Islet of Langerhans (tissue), 1 donor: ENCODE data around the gene VWA5B1.
"Not testable (repeated sequence)": the region's sequence is repeated elsewhere in the genome, so short reads cannot be mapped to it uniquely, and the experiment has no call there.

ENCODE experiments used
- FAIRE-seq: peaks from one replicate; lab custom pipeline; 2011; peaks lifted over from hg19 to GRCh38; lab: Jason Lieb, UNC

The VWA5B1 gene, protein sequence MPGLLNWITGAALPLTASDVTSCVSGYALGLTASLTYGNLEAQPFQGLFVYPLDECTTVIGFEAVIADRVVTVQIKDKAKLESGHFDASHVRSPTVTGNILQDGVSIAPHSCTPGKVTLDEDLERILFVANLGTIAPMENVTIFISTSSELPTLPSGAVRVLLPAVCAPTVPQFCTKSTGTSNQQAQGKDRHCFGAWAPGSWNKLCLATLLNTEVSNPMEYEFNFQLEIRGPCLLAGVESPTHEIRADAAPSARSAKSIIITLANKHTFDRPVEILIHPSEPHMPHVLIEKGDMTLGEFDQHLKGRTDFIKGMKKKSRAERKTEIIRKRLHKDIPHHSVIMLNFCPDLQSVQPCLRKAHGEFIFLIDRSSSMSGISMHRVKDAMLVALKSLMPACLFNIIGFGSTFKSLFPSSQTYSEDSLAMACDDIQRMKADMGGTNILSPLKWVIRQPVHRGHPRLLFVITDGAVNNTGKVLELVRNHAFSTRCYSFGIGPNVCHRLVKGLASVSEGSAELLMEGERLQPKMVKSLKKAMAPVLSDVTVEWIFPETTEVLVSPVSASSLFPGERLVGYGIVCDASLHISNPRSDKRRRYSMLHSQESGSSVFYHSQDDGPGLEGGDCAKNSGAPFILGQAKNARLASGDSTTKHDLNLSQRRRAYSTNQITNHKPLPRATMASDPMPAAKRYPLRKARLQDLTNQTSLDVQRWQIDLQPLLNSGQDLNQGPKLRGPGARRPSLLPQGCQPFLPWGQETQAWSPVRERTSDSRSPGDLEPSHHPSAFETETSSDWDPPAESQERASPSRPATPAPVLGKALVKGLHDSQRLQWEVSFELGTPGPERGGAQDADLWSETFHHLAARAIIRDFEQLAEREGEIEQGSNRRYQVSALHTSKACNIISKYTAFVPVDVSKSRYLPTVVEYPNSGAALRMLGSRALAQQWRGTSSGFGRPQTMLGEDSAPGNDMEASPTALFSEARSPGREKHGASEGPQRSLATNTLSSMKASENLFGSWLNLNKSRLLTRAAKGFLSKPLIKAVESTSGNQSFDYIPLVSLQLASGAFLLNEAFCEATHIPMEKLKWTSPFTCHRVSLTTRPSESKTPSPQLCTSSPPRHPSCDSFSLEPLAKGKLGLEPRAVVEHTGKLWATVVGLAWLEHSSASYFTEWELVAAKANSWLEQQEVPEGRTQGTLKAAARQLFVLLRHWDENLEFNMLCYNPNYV

DNA sequence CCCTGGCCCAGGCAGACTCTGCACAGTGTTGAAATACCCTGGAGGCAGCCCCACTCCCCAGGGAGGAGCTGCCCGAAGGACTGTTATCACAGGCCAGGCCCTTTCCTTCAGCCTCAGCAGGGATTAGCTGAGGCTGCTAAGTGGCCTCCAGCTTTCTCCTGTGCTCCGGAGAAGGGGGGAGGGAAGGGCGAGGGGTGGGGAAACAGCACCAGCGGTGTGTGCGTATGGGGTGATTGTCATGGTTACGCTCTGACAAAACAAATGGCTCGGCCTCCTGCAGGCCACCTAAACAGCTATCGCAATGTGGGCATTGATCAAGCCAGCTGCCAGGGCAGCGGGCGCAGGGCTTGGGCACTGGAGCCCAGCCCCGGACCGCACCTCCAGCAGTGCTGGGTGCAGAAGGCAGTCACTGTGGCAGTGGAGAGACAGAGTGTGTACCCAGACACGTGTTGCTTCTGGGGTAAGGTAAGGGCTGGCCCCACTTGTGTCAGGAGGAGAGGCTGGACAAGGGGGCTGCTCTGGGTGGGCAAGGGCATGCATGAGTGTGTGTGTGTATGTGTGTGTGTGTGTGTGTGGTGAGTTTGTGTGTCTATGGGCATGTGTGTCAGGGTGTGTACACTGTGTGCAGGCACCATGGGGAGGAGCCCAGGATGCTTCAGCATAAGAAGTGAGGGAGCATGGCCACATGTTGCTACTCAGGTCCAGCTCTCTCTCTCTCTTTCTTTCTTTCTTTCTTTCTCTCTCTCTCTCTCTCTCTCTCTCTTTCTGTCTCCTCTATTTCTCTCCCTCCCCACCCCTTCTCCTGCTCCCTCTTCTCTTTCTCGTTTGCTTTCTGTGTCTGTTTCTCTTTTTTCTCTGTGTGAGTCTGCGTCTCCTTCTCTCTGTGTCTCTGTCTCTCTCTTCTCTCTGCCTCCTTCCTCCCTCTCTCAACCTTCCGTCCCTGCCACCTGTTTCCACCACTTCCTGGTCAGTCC is at the start of gene VWA5B1:
Gene VWA5B1 (plus strand): TSS at position 252 of the 974 bp plus-strand sequence. CDS start 19,727 bp downstream, outside the sequence.
- no peak for FAIRE-seq

DNA sequence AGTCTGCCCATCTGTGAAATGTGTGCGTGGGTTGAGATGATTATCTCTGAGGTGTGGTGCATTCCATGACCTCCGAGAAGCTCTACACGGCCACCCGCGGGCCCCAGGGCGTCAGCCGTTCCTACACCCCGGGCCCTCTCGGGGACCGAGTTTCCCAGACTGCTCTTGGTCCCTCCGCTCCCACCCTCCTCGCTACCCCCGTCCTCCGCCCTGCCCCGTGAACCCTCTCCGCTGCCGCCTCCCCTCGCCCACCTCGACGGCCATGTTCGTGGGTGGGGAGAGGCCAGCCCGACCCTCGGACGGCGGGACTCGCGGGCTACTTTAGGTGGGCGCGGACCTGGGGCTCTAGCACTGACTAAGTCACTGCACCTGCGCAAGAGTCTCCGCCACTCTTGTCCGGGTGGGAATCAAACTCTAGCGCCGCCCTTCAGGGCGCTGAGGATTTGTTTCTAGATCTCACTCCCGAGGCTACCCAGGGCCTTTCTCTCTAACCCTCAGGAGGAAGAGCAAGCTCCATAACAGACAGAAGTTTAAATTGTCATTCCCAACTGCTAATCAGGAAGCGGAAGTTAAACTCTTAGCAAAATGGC is 47.7 kb upstream of the VWA5B1 start:
- FAIRE-seq: no peak

DNA sequence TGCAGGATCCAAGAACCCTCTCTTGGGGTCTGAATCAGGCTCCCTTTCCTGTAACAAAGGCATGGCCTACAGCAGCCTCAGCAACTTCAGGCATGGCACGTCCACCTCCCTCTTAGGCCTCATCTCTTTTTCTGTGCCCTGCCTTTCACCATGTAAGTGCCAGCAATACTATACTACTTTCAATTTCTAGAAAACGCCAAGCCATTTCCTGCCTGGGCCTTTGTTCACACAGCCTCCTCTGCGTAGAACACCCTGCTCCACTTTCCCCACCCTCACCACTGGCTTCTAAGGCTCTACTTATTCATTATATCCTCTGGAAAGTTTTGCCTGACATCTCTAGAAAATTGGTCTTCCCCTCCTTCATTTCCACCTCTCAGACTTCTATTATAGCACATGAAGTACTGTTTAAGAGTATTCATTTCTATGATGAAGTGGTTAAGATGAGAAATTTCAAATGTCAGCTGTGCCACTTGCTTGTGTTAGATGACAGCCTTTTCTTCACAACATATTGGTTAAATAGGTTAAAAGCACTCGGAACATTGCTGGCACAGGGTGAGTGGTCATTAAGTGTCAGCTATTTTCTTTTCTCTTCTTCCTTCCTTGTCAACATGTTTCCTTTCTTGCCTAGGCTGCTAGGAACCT is 41.6 kb upstream of the VWA5B1 start:
- no peak for FAIRE-seq

DNA sequence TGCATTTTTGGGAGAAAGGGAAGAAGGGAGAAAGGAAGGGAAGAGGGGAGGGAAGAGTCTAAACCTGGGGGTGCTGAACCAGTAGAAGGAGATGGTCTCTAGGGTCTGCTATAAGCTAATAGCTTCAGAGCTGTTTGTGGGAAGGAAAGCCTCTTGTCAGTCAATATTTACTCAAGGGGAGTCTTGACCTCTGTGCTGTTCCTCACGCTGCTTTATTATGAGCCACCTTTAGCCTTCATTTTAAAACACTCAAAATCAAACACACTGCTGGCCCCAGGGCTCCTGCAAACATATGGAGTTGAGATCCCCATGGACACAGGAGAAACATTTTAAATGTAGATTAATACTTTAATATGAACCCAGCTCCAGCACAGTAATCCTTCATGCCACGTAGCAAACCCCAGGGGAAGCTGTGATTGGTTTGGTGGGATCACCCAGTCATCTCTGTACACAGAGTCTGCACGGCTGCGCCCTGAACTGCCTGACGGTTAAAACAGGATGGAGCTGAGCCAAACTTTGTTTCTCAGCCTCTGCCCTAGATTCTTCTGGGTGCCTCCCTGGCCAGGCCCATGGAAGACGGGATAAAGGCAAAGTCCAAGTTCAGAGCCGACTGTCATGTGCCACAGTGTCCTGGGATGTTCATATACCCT is 40.2 kb upstream of the VWA5B1 start:
- FAIRE-seq: peak; percentile 78

DNA sequence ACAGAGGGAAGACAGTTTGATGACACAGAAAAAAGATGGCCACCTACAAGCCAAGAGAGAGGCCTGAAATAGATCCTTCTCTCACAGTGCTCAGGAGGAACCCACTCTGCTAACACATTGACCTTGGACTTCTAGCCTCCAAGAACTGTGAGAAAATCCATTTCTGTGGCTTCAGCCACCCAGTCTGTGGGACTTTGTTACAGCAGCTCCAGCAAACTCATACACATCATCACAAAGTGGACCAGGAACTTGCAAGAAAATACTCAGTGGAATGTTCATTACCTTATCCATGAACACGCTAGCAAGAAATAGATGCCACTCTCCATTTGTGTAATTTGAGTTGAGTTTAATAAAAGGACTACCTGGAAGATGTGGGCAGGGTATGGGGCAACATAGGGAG is 38.1 kb upstream of the VWA5B1 start:
- no peak for FAIRE-seq

DNA sequence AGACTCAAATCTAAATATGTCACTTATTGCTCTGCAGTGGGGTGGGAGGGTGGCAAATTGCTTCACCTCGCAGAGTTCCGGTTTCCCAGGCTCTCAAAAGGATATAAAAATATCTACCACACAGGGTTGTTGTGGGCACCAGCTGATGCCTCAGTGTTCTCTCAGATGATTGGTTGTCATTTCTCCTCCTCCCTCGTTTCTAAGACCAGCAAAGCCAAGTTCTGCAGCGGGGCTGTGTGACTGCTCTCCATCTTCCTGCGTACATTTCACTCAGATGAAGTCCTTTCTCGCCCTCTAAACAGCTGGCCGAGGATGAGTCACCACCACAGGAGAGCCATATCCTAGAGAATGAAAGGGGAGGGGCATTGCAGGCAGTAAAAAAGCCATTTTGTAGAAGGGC is 35.0 kb upstream of the VWA5B1 start:
- FAIRE-seq: no peak

DNA sequence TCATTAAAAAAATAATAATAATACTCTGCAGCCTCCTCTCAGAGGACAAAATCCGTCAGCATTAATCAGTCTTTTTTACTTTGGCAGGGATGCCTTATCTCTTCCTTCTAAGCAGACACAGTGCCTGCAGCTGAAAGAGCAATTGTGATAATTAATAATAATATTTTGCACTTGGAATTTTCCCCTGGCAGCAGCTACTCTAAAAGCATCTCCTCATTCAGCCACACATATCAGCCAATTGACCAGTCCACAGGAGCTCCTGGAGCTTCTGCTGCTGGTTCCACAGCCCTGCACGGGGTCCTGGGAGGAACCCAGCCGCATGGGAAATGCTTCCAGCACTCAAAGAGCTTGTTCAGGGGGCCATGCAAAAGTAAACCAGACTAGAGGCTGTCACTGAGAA is 31.0 kb upstream of the VWA5B1 start:
- FAIRE-seq: no peak

DNA sequence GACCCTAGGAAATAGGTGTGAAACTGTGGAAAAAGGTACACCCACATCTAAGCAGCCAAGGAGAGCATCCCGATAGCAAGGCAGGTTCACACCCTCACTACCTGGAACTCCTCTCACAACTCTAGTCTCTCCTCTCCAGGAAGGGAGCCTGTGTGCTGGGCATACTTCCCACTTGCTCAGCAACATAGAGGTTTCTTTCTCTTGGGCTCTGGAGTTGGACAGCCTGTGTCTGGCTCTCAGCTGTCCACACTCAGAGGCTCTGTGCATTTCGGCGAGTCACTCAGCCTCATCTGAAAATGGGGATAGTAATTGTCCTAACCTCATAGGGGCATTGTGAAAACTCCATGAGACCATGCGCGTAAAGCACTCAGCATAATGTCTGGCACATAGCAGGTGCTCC is 29.6 kb upstream of the VWA5B1 start:
- FAIRE-seq: no peak

DNA sequence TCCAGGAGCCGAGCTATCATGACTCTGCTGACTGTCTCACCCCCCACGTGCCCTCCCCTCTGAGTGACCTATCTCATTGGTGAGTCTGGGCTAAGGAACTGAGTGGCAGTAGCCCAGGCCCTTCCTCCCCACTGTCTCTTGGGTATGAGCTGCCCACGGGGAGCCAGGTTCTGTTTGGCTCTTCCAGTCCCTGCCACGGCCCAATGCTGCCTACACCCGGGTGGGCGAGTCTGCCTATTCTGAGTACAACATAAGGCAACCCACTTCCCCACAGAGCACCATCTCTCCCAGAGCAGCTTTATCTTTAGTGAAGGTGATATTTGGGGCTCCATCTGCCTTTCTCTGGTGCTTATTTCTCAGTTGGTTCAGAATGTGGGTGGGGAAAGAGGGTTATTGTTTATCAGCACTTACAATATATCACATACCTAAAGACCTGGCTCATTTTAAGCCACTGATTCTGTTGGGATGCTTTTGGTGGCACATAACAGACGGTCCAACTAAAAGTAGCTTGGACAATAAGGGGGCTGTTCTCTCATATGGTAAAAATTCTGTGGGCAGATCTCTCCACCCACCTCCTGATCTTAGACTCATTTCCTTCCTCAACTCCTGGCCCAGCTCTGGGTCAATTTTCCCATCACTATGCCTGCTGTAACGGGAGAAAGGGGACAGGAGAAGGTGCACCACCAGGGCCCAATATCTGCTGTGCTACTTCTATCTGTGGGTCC is 27.7 kb upstream of the VWA5B1 start:
- no peak for FAIRE-seq

DNA sequence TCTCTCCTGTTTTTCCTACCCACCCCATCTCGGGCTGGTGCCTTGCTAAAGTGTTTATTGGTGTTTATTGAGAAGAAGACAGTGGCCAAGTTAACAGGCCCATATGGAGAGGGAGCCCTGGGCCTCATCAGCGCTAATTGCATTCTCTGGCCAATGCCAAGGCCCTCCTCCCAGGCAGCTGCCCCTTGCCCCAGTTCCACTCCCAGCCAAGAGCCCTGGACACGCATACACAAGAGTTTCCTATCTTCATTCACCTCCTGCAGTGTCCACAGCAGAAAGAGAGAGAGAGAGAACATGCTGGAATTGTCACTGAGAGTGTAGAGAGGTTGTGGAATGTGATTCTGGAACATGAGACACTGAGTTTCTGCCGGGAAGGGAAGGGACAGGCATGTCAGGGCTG is 25.4 kb upstream of the VWA5B1 start:
- no peak for FAIRE-seq

DNA sequence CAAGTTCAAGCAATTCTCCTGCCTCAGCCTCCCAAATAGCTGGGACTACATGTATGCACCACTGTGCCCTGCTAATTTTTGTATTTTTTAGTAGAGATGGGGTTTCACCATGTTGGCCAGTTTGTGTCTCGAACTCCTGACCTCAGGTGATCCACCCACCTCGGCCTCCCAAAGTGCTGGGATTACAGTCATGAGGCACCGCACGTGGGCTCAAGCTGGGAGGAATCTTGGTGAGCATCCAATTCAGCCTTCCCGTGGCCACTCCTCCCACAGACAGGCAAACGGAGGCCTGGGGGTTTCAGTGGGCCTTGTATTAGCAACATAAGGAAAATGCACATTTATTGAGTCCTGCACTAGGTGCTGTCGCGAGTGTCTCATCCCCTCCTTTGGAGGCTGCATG is 24.5 kb upstream of the VWA5B1 start:
- FAIRE-seq: no peak

DNA sequence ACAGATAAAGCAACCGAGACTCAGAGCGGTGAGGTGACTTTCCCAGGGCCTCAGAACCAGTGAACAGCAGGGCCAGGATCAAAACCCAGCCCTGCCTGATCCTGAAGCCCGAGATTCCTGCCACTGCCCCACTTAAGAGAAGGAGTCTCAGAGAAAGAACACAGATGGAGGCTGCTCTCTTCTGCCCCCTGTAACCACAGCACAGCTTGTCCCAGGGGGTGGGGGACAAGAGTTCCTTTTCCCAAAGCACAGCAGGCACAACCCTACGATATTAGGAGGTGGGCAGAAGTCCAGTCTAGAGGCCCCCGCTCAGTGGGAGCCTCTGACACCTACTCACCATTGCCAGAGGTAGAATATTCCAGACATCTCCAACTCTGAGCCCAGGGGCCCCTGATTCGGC is 24.0 kb upstream of the VWA5B1 start:
- no peak for FAIRE-seq

DNA sequence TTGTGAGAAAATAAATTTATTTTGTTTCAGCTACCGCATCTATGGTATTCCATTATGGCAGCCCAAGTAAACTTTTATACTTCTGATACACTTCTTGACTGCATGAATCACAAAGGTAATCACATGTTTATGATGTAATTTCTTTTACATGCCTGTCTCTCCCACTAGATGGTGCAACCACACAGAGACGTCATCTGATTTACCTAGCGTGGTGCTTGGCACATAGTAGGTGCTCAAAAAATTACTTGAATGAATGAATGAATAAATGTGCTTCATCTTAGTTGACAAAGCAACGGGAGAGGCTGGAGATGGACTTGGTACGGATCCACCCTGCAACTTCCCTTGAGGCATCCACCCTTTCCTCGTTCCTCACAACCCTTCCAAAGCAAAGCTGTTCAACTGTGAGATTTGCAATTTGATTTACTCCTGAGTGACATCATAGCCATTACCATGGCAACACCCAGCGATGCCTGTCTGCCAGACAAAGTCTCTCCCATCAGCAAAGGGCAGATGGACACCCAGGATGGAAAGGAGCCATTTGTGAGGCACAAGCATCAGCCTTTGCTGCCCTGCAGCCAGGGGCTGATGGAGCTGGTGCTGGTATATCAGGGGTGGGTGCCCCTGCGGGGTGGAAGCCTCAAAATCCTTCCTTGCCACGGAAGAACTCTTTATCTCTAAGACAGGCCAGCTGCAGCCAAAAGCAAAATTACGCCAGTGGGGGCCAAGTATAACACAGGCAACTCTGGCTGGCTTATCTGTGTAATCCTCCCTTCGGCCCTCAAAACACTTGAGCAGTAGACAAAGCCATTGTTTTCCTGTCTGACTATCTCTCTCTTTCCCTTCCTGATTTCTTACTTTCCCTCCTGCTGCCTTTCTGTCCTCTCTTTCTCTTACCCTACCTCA is 18.9 kb upstream of the VWA5B1 start:
- no peak for FAIRE-seq

DNA sequence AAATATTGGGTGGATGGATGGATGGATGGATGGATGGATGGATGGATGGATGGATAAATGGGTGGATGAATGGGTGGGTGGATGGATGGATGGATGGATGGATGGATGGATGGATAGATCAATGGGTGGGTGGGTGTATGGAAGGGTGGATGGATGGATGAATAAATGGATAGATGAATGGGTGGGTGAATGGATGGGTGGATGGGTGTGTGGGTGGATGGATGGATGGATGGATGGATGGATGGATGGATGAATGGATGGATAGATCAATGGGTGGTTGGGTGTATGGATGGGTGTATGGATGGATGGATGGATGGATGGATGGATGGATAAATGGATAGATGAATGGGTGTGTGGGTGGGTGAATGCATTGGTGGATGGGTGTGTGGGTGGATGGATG is 17.0 kb upstream of the VWA5B1 start:
- FAIRE-seq: not testable (repeated sequence)

DNA sequence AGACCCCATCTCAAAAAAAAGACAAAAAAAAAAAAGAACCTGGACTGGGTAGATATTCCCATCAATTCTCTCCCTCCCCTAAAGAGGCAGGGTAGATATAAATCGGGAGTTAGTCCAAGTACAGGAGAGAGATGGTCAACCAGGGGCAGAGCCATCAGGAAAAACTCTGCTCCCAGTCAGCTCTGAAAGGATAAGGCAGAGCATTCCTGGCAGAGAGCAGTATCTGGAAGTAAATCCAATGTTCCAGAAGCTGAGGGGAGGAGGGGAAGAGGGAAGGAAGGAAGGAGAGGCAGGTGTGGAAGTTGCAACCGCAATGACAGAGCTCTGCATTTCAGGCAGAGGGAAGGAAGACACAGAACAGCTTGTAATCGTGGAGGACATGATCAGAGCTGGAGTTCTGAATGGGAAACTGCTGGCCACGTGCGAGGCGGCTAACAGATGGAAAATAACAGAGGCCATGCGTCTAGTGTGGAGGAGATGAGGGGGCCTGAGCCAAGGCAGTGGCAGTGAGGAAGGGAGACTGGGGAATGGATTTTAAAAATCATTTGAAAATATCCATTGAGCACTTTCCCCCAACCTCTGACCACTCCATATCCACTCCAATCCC is 15.3 kb upstream of the VWA5B1 start:
- FAIRE-seq: no peak

DNA sequence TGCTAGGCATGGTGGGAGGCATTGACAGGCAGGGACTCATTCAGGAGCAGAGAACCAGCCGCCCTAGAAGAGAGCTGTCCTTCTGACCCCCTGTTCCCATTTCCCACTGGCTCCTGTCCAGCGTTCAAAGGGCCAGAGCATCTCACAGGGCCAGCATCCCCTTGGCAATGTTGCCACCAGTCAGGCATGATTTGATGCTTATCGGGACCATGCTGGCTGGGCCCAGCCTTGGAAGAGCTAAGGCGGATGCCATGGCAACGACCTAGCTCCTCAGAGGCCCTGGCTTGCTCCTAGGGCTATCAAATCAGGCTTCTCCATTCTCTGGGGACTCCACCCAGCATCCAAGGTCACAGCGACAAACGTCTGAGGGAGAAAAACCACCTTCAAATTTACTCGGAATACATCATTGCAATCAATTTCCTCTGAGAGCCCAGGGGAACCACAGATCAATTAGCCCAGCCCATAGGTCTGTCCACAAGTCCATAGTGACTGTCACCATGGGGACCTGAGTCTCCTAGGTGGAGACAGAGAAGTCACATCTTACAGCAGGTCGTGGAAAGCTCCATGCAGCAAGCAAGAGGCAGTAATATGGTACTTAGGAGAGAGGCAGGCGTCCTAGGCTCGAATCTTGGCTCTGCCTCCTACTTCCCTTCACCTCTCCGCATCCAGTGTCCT is 14.1 kb upstream of the VWA5B1 start:
- no peak for FAIRE-seq

DNA sequence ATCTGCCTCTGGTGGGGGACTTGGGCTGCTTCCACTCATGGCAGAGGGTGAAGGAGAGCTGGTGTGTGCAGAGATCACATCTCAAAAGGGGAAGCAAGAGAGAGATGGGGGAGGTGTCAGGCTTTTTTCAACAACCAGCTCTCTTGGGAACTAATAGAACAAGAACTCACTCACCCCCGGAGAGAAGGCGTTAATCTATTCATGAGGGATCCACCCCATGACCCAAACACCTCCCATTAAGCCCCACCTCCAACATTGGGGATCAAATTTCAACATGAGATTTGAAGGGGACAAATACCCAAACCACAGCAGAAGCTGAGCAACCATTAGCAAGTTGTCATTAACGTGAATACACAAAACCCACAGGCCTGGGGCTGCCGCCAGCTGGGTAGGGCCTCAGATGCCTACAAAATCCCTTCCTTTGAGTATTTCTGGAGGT is 12.0 kb upstream of the VWA5B1 start:
- no peak for FAIRE-seq
